Spleen (tissue), 11 donors: Measurements from ENCODE around the gene DNAH10. TPM values are rescaled to one million over a fixed set of nuclear protein-coding genes. Genes with fewer than 3 reads are reported as not detected.
A peak's percentile ranks its signal among the peaks of the same experiment; 100 is the strongest.

Experiments used
- DNase-seq: peaks from one replicate; pipeline ENCODE4 v3.0.0-alpha.2; 2020
- H3K27ac ChIP-seq, 8 donors: fragments of 200-600 bp; sonication (generic) in 7 of 8; 1 replicate in 4 of 8; 2 replicates in 4 of 8; pipeline versions ENCODE4 v1.5.0 to v1.8.0; 2016 to 2021; ENCODE audit warnings: inconsistent platforms in 4 of 8, mild to moderate bottlenecking in 4 of 8, moderate library complexity in 1 of 8
- H3K27me3 ChIP-seq, 7 donors: fragments of 200-600 bp; sonication (generic) in 6 of 7; replicated peaks in 1 of 7; 1 replicate in 4 of 7; 2 replicates in 3 of 7; pipeline versions ENCODE4 v1.5.0 to v1.8.0; 2016 to 2021; ENCODE audit warnings: inconsistent platforms in 3 of 7, mild to moderate bottlenecking in 1 of 7
- H3K36me3 ChIP-seq, 6 donors: fragments of 200-600 bp; sonication (generic) in 5 of 6; 1 replicate in 4 of 6; 2 replicates in 2 of 6; pipeline versions ENCODE4 v1.5.0 to v1.8.0; 2016 to 2021; ENCODE audit warnings: inconsistent platforms in 2 of 6
- H3K4me1 ChIP-seq, 6 donors: fragments of 200-600 bp; sonication (generic) in 5 of 6; 1 replicate in 3 of 6; 2 replicates in 3 of 6; pipeline versions ENCODE4 v1.5.0 to v1.8.0; 2016 to 2021; ENCODE audit warnings: inconsistent platforms in 3 of 6
- H3K4me3 ChIP-seq, 8 donors: fragments of 200-600 bp; sonication (generic) in 7 of 8; 1 replicate in 4 of 8; 2 replicates in 4 of 8; pipeline versions ENCODE4 v1.5.0 to v1.8.0; 2016 to 2021; ENCODE audit warnings: inconsistent platforms in 4 of 8, mild to moderate bottlenecking in 4 of 8, moderate library complexity in 2 of 8
- H3K9me3 ChIP-seq, 8 donors: fragments of 200-600 bp; sonication (generic) in 7 of 8; 1 replicate in 4 of 8; 2 replicates in 4 of 8; pipeline versions ENCODE4 v1.5.0 to v1.8.0; 2016 to 2021; ENCODE audit warnings: inconsistent platforms in 4 of 8
- CTCF ChIP-seq, 11 experiments: fragments of 200-600 bp in 7 of 11; fragments of 450-650 bp in 4 of 11; sonication (generic) in 4 of 11; IDR thresholded peaks in 8 of 11; conservative IDR thresholded peaks in 3 of 11; 1 replicate in 7 of 11; 2 replicates in 4 of 11; pipeline versions ENCODE4 v1.4.0 to v1.8.0; 2016 to 2021; ENCODE audit warnings: antibody characterized with exemption in 11 of 11, inconsistent platforms in 4 of 11, mild to moderate bottlenecking in 1 of 11
- POLR2A ChIP-seq, 3 donors: fragments of 450-650 bp; IDR thresholded peaks; one replicate each; pipeline ENCODE4 v1.5.1; 2017; ENCODE audit warnings: antibody characterized with exemption in 3 of 3, mild to moderate bottlenecking in 1 of 3
- POLR2AphosphoS5 ChIP-seq, 3 donors: sonication (generic); formaldehyde crosslinking; IDR thresholded peaks; one replicate each; pipeline ENCODE4 v1.5.1; 2017; ENCODE audit warnings: antibody characterized with exemption in 3 of 3
- WGBS, 5 donors: extraction: QIAGEN DNeasy Blood & Tissue Kit in 3 of 5; methylation state at CpG; one replicate each; pipeline versions ENCODE4 v1.1.5 to v1.1.7; 2013 to 2018; 5-methylcytosine and 5-hydroxymethylcytosine counted together
- intact Hi-C: fragments of 100-400 bp; cut with DNase I; formaldehyde crosslinking; loops from one replicate; pipeline ENCODE4 v1.15.0; 2023; ENCODE audit warnings: low total_unique reads
- polyA plus RNA-seq, 3 donors: library from polyadenylated mRNA; stranded (reverse); fragments of 200-250 nt; gene quantifications; one replicate each; pipeline ENCODE4 v1.2.1, GENCODE V29; 2013
- total RNA-seq, 7 donors: library from RNA; depleted of rRNA in 3 of 7; stranded (reverse); fragments of >200 nt in 3 of 7; fragmentation: NEBNext Ultra II Directional in 4 of 7; extraction: Animal tissue kit (Norgen Biotek cat#: 25700) in 4 of 7; gene quantifications; one replicate each; pipeline versions ENCODE4 v1.1.0 to v1.2.1, GENCODE V29; 2016 to 2021
- donor health status: healthy with polysubstance abuse.
- donor health status: DM: no; HTN: no; CAD: no; lungs with moderate emphysema.
- donor health status: DM: no; HTN: no; CAD: no.
- donor health status: Bipolar disorder and iron deficiency.
- donor health status: healthy.
- donor health status: DM: no; HTN: no; CAD: no.
- donor health status: DM: yes; HTN: yes; CAD: no.

DNAH10 gene
- total and polyA plus RNA-seq, 10 donors = 0.23 to 2.2 (median 0.43) TPM; not detected in 1

DNA sequence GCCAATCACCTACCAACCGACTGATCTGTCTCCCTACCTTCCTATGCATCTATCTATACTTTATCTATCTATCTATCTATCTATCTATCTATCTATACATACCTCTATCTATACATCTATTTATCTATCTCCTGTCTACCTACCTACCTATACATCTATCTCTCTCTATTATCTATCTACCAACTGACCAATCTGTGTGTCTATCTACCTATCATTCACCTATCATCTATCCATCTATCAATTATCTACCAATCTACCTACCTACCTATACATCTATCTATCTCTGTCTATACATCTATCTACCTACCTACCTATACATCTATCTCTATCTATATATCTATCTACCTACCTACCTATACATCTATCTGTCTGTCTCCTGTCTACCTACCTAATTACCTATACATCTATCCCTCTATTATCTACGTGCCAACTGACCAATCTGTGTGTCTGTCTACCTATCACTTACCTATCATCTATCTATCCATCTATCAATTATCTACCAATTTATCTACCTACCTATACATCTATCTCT is 3.5 kb downstream of the DNAH10 start:
- H3K27ac ChIP-seq = no peak overlapping the region
- H3K4me1 ChIP-seq = peaks cover 4 to 36% (median 18%) of the 10 kb centered on the region in 6 donors
- 59 to 94% (median 81%) methylated on average over 2 of the region's 2 CpGs for WGBS, 5 donors
- H3K4me3 ChIP-seq = no peak overlapping the region
- H3K27me3 ChIP-seq = peaks cover 0 to 21% (median 11%) of the 10 kb centered on the region in 7 donors
- no peaks in the 10 kb centered on the region for H3K9me3 ChIP-seq
- intact Hi-C loops = no loop called here
- TF ChIP-seq POLR2AphosphoS5 (IDR thresholded peaks at IDR 0.05) (no peak), POLR2A (IDR thresholded peaks at IDR 0.05) (no peak), CTCF (IDR thresholded peaks at IDR 0.05 in 8 of 11, conservative IDR thresholded peaks at IDR 0.05 in 3 of 11) (no peak)
- DNase-seq = no peak
- no peaks in the 10 kb centered on the region for H3K36me3 ChIP-seq

- peak overlapping the region in 1 of 8 donors; percentile 24 for H3K4me3 ChIP-seq
- peaks cover 2 to 21% (median 5%) of the 10 kb centered on the region in 6 donors for H3K4me1 ChIP-seq
- TF ChIP-seq POLR2A (IDR thresholded peaks at IDR 0.05) (no peak), POLR2AphosphoS5 (IDR thresholded peaks at IDR 0.05) (no peak), CTCF (IDR thresholded peaks at IDR 0.05 in 8 of 11, conservative IDR thresholded peaks at IDR 0.05 in 3 of 11) (no peak)
- peak overlapping the region in 3 of 8 donors; percentile 24 to 44 (median 40) for H3K27ac ChIP-seq
- 23 to 37% (median 28%) methylated on average over 9 of the region's 9 CpGs for WGBS, 5 donors
- intact Hi-C loops = no loop called here
- H3K36me3 ChIP-seq = no peaks in the 10 kb centered on the region
- H3K9me3 ChIP-seq = no peaks in the 10 kb centered on the region
- no peak for DNase-seq
- H3K27me3 ChIP-seq = peaks cover 0 to 9% (median 3%) of the 10 kb centered on the region in 7 donors
Measured at GRCh38 chr12:123767613-123768012, 5.5 kb downstream of the DNAH10 start.

DNA sequence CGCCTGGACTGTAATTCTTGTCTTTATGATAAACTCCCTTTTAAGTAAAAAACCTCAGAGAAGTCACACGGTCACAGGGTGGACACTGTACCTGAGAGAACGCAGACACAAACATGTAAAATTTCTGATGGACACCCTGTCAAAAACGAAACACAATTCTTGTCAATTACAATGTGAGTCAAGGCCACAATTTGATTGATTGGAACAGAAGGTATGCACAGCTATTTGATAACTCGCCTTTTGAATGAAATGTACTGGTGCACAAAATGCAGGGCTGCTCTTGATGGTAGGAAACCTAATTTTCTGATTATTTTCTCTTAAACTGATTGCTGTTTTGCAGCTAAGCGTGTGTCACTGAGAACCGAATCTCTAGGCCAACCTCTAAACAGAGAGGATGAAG is 9.2 kb downstream of the DNAH10 start:
- Histone ChIP-seq H3K4me3 (no peak overlapping the region), H3K27me3 (no peaks in the 10 kb centered on the region), H3K27ac (no peak overlapping the region), H3K4me1 (peaks cover 0 to 16% (median 2%) of the 10 kb centered on the region in 6 donors), H3K36me3 (no peaks in the 10 kb centered on the region), H3K9me3 (peaks cover 0 to 14% (median 5%) of the 10 kb centered on the region in 8 donors)
- no peak for TF ChIP-seq POLR2AphosphoS5 (IDR thresholded peaks at IDR 0.05)
- no peak for TF ChIP-seq CTCF (IDR thresholded peaks at IDR 0.05 in 8 of 11, conservative IDR thresholded peaks at IDR 0.05 in 3 of 11)
- TF ChIP-seq POLR2A (IDR thresholded peaks at IDR 0.05) = no peak
- intact Hi-C loops = no loop called here
- WGBS, 5 donors = 83 to 92% (median 87%) methylated on average over 7 of the region's 7 CpGs
- DNase-seq = no peak

- Histone ChIP-seq H3K9me3 (peaks cover 0 to 14% (median 5%) of the 10 kb centered on the region in 8 donors), H3K36me3 (no peaks in the 10 kb centered on the region), H3K4me3 (no peak overlapping the region), H3K27me3 (no peaks in the 10 kb centered on the region), H3K27ac (no peak overlapping the region), H3K4me1 (peaks cover 0 to 15% (median 2%) of the 10 kb centered on the region in 6 donors)
- no peak for DNase-seq
- intact Hi-C loops = no loop called here
- TF ChIP-seq POLR2A (IDR thresholded peaks at IDR 0.05) = no peak
- no peak for TF ChIP-seq POLR2AphosphoS5 (IDR thresholded peaks at IDR 0.05)
- TF ChIP-seq CTCF (IDR thresholded peaks at IDR 0.05 in 8 of 11, conservative IDR thresholded peaks at IDR 0.05 in 3 of 11) = no peak
- WGBS, 5 donors = 78 to 93% (median 85%) methylated on average over 5 of the region's 5 CpGs
Measured at GRCh38 chr12:123772074-123772473, 10.0 kb downstream of the DNAH10 start.
